Brain microvascular endothelial cell (primary cell): ENCODE results near the gene TRPC4AP.

ENCODE experiments used
- DNase-seq: peaks from one replicate; pipeline ENCODE4 v3.0.0-alpha.2; 2020
- H3K27ac ChIP-seq: fragments of 250-450 bp; sonication (Bioruptor Pico); 2 replicates; pipeline ENCODE4 v1.5.1; 2020; ENCODE audit warnings: mild to moderate bottlenecking, moderate library complexity
- H3K27me3 ChIP-seq: fragments of 250-450 bp; sonication (Bioruptor Pico); replicated peaks from 2 replicates; pipeline ENCODE4 v1.5.1; 2020; ENCODE audit warnings: mild to moderate bottlenecking
- H3K36me3 ChIP-seq: fragments of 250-450 bp; sonication (Bioruptor Pico); replicated peaks from 2 replicates; pipeline ENCODE4 v1.5.1; 2020; ENCODE audit warnings: mild to moderate bottlenecking
- H3K4me3 ChIP-seq: 2 replicates; pipeline ENCODE4 v1.5.1; 2011; ENCODE audit warnings: low read depth, mild to moderate bottlenecking, control low read depth, low read length, moderate library complexity
- in situ Hi-C: cut with HindIII; loops from 2 replicates; pipeline ENCODE4 v1.10.0; 2017; ENCODE audit warnings: low sequenced_read_pairs, low pct_ligation_motif_present
- TF ChIP-seq, protein P1 (sequence below): IDR thresholded peaks from 2 replicates; pipeline ENCODE4 v1.5.1; 2011; ENCODE audit warnings: low read depth, mild to moderate bottlenecking, moderate library complexity, low read length, control low read depth, inconsistent platforms; ENCODE audit errors: missing control alignments

Gene TRPC4AP

GRCh38 chr20:34986311-34987287 lies 106.0 kb downstream of the TRPC4AP start:
- TF ChIP-seq, protein P1, sequence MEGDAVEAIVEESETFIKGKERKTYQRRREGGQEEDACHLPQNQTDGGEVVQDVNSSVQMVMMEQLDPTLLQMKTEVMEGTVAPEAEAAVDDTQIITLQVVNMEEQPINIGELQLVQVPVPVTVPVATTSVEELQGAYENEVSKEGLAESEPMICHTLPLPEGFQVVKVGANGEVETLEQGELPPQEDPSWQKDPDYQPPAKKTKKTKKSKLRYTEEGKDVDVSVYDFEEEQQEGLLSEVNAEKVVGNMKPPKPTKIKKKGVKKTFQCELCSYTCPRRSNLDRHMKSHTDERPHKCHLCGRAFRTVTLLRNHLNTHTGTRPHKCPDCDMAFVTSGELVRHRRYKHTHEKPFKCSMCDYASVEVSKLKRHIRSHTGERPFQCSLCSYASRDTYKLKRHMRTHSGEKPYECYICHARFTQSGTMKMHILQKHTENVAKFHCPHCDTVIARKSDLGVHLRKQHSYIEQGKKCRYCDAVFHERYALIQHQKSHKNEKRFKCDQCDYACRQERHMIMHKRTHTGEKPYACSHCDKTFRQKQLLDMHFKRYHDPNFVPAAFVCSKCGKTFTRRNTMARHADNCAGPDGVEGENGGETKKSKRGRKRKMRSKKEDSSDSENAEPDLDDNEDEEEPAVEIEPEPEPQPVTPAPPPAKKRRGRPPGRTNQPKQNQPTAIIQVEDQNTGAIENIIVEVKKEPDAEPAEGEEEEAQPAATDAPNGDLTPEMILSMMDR = no peak
- Histone ChIP-seq H3K36me3 (no peaks in the 10 kb centered on the region), H3K27ac (no peak overlapping the region), H3K4me3 (no peak overlapping the region), H3K27me3 (peaks cover 5% of the 10 kb centered on the region)
- in situ Hi-C loops = no loop called here
- no peak for DNase-seq

DNA sequence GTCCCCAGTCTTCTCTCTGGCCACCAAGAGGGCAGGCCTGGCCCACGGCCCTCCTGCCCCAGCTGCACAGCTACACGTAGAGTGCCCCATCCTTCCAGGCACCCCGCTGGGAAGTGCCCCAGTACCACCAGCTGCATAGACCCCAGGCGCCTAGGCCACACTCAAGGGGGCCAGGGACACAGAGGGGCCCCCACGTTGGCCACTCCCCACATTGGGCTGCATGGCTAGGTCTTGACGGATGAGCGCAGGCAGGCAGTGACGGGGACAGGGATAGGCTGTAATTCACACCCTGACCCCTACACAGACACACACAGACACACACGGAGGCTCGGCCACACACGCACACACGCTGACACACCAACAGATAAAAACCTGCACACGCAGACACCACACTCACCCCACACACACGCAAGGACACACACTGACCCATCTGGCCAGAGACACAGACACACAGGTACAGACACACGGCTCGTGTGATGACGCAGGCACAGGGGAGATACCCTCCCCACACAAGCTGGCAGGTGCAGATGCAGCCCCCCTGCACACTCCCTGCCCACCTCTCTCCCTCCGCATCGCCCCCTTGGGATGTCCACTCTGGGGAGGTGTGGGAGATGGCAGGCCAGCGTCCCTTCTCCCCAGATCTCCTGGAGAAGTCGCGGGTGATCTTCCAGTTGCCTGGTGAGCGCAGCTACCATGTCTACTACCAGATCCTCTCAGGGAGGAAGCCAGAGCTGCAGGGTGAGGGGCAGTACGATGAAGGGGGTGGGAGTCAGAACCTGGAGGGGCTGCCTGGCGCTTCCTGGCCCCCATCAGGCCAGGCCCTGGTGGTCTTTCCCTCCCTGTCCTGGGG lies 106.9 kb downstream of the TRPC4AP start:
- in situ Hi-C loops = no loop called here
- TF ChIP-seq, protein P1 = no peak
- Histone ChIP-seq H3K4me3 (no peak overlapping the region), H3K36me3 (no peaks in the 10 kb centered on the region), H3K27me3 (peaks cover 5% of the 10 kb centered on the region), H3K27ac (no peak overlapping the region)
- DNase-seq = no peak

DNA sequence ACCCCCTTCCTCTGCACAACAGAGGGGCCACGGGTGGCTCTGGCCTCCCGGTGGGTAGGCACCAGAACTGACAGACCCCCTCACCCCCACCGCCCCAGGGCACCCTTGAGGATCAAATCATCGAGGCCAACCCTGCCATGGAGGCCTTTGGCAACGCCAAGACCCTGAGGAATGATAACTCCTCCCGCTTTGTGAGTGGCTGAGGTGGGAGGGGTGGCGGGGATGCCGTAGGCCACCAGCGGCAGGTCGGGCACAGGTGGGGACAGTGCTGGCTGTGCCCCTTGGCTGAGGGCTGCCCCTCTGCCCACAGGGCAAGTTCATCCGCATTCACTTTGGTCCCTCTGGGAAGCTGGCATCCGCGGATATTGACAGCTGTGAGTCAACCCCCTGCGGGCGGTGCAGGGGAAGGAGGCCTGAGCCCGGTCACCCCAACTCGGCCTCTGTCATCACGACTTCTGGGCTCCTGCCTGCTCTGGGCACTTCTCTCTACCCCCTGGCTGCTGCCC lies 107.8 kb downstream of the TRPC4AP start:
- no peak for DNase-seq

GRCh38 chr20:34983995-34984735 lies 108.4 kb downstream of the TRPC4AP start:
- TF ChIP-seq, protein P1 = no peak
- Histone ChIP-seq H3K27ac (no peak overlapping the region), H3K36me3 (no peaks in the 10 kb centered on the region), H3K4me3 (no peak overlapping the region), H3K27me3 (peaks cover 5% of the 10 kb centered on the region)
- in situ Hi-C loops = no loop called here
- no peak for DNase-seq

More for the DNA sequence above, 107.8 kb downstream of the TRPC4AP start:
- TF ChIP-seq, protein P1 = no peak
- in situ Hi-C loops = no loop called here
- H3K27ac ChIP-seq = no peak overlapping the region
- peaks cover 5% of the 10 kb centered on the region for H3K27me3 ChIP-seq
- no peaks in the 10 kb centered on the region for H3K36me3 ChIP-seq
- H3K4me3 ChIP-seq = no peak overlapping the region

DNA sequence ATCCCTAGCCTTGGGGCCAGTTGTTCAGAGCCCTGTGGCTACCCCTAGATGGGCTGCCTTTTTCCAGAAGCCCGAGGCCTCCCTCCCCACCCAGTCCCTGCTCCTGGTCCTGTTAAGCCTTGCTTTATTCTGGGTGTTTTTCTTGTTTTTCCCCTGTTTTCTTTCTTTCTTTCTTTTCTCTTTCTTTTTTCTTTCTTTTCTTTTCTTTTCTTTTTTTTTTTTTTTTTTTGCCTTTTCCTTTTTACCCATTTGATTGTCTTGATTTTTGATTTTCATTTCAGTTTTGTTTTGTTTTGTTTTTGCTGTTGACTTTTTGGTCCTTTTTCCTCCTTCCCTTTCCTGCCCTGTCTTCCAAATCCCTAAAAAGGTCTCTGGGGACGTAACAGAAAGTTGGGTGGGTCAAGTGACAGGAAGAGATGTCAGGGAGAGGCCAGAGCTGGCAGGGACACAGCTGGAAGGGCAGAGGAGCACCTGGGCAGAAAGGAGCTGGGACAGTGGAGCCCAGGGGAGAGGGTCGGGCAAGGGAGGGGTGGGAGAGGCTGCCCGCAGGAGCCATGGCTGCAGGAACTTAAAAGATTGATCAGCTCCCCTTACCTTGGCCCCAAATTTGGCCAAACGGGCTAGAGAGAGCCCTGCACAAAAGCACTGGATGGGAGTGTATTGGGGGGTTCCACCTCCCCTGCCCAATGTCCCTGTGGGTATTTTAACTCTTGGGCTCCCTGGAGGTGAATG lies 109.4 kb downstream of the TRPC4AP start:
- TF ChIP-seq, protein P1 = no peak
- H3K27me3 ChIP-seq = peaks cover 5% of the 10 kb centered on the region
- H3K4me3 ChIP-seq = no peak overlapping the region
- no peak for DNase-seq
- H3K27ac ChIP-seq = no peak overlapping the region
- in situ Hi-C loops = no loop called here
- no peaks in the 10 kb centered on the region for H3K36me3 ChIP-seq
